CD4-positive, alpha-beta T cell treated with Interleukin-4 for 1 hour (primary cell): ENCODE data around the gene ABCG1.

Experiments used
- DNase-seq, 2 donors: peaks; one replicate each; pipeline ENCODE4 v3.0.0-alpha.2; 2020 to 2022

The ABCG1 gene

GRCh38 chr21:42214921-42215320 lies 4.0 kb upstream of the ABCG1 start:
- no peak for DNase-seq

- no peak for DNase-seq
Observed at GRCh38 chr21:42215942-42216725, 2.8 kb upstream of the ABCG1 start.

GRCh38 chr21:42216726-42217572 lies 2.0 kb upstream of the ABCG1 start:
- DNase-seq: no peak

GRCh38 chr21:42219606-42220137 lies 732 bp downstream of the ABCG1 start:
- peak in 1 of 2 donors; percentile 43 for DNase-seq

- DNase-seq: peak; percentile 88 to 91
Observed at GRCh38 chr21:42220138-42220701, 1.3 kb downstream of the ABCG1 start.

- no peak for DNase-seq
Observed at GRCh38 chr21:42221581-42222345, 2.8 kb downstream of the ABCG1 start.

- no peak for DNase-seq
Observed at GRCh38 chr21:42222386-42222785, 3.4 kb downstream of the ABCG1 start.

GRCh38 chr21:42222821-42223390 lies 4.0 kb downstream of the ABCG1 start:
- DNase-seq: no peak

GRCh38 chr21:42223826-42224575 lies 5.1 kb downstream of the ABCG1 start:
- no peak for DNase-seq

- no peak for DNase-seq
Observed at GRCh38 chr21:42225042-42225441, 6.1 kb downstream of the ABCG1 start.

GRCh38 chr21:42225571-42226155 lies 6.7 kb downstream of the ABCG1 start:
- DNase-seq: no peak

- DNase-seq: no peak
Observed at GRCh38 chr21:42226626-42227025, 7.7 kb downstream of the ABCG1 start.

GRCh38 chr21:42227909-42228708 lies 9.2 kb downstream of the ABCG1 start:
- DNase-seq: peak; percentile 96 to 97

- DNase-seq: no peak
Observed at GRCh38 chr21:42228709-42229220, 9.8 kb downstream of the ABCG1 start.

- DNase-seq: no peak
Observed at GRCh38 chr21:42229676-42230075, 10.7 kb downstream of the ABCG1 start.

- DNase-seq: no peak
Observed at GRCh38 chr21:42230178-42230577, 11.2 kb downstream of the ABCG1 start.

- no peak for DNase-seq
Observed at GRCh38 chr21:42230636-42231035, 11.7 kb downstream of the ABCG1 start.

GRCh38 chr21:42231756-42232155 lies 12.8 kb downstream of the ABCG1 start:
- no peak for DNase-seq

GRCh38 chr21:42232176-42232825 lies 13.4 kb downstream of the ABCG1 start:
- peak in 1 of 2 donors; percentile 29 for DNase-seq
